Osteocyte (in vitro differentiated cells): ENCODE results near the gene ECI1. TPM values are rescaled to one million over a fixed set of nuclear protein-coding genes. Genes with fewer than 3 reads are reported as not detected.
A peak's percentile ranks its signal among the peaks of the same experiment; 100 is the strongest.

Source experiments
- DNase-seq: peaks from one replicate; pipeline ENCODE4 v3.0.0; 2021; ENCODE audit warnings: mixed read lengths; ENCODE audit not compliant: unreplicated experiment; ENCODE audit errors: extremely low spot score
- H3K27ac Mint-ChIP-seq: one replicate; pipeline ENCODE4 v1.8.0; 2021; ENCODE audit warnings: mild to moderate bottlenecking, mixed read lengths; ENCODE audit not compliant: unreplicated experiment
- H3K27me3 Mint-ChIP-seq: one replicate; pipeline ENCODE4 v1.8.0; 2021; ENCODE audit warnings: mixed read lengths; ENCODE audit not compliant: unreplicated experiment
- H3K36me3 Mint-ChIP-seq: one replicate; pipeline ENCODE4 v1.8.0; 2021; ENCODE audit warnings: mixed read lengths; ENCODE audit not compliant: unreplicated experiment
- H3K4me1 Mint-ChIP-seq: one replicate; pipeline ENCODE4 v1.8.0; 2021; ENCODE audit warnings: mixed read lengths; ENCODE audit not compliant: unreplicated experiment
- H3K4me3 Mint-ChIP-seq: one replicate; pipeline ENCODE4 v1.8.0; 2021; ENCODE audit warnings: mild to moderate bottlenecking, moderate library complexity, mixed read lengths; ENCODE audit not compliant: unreplicated experiment
- H3K9me3 Mint-ChIP-seq: one replicate; pipeline ENCODE4 v1.8.0; 2021; ENCODE audit warnings: mixed read lengths; ENCODE audit not compliant: unreplicated experiment
- total RNA-seq: library from RNA; stranded (reverse); gene quantifications from 2 replicates; pipeline ENCODE4 v1.2.1, GENCODE V29; 2021
- TF ChIP-seq, protein P1 (sequence below): fragments of 200-600 bp; sonication (generic); IDR thresholded peaks from 2 replicates; pipeline ENCODE4 v1.5.0; 2021; ENCODE audit warnings: antibody characterized with exemption, mild to moderate bottlenecking, moderate library complexity

Gene ECI1
- total RNA-seq, 1 donor from 2014 or later: 46.4 TPM

DNA sequence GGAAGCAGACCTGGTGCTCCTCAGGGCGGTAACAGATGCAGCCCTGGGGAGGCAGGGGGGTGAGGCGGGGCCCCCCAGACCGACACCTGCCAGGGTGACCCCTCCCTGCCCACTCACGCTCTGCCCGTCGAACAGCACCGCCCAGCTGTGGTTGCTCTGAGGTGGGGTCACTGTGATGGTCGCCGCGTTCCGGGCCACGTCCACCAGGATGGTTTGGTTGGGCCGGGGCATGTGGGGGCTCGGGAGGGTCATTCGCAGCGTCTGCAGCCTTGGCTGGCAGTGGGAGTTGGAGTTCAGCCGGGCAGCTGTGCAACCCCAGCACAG lies 41.4 kb downstream of the ECI1 start:
- TF ChIP-seq, protein P1, sequence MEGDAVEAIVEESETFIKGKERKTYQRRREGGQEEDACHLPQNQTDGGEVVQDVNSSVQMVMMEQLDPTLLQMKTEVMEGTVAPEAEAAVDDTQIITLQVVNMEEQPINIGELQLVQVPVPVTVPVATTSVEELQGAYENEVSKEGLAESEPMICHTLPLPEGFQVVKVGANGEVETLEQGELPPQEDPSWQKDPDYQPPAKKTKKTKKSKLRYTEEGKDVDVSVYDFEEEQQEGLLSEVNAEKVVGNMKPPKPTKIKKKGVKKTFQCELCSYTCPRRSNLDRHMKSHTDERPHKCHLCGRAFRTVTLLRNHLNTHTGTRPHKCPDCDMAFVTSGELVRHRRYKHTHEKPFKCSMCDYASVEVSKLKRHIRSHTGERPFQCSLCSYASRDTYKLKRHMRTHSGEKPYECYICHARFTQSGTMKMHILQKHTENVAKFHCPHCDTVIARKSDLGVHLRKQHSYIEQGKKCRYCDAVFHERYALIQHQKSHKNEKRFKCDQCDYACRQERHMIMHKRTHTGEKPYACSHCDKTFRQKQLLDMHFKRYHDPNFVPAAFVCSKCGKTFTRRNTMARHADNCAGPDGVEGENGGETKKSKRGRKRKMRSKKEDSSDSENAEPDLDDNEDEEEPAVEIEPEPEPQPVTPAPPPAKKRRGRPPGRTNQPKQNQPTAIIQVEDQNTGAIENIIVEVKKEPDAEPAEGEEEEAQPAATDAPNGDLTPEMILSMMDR: no peak
- Mint-ChIP-seq H3K27me3 (no peaks in the 10 kb centered on the region), H3K4me3 (no peak overlapping the region), H3K27ac (no peak overlapping the region), H3K4me1 (peaks cover 34% of the 10 kb centered on the region), H3K36me3 (peaks cover 9% of the 10 kb centered on the region), H3K9me3 (no peaks in the 10 kb centered on the region)
- no peak for DNase-seq

DNA sequence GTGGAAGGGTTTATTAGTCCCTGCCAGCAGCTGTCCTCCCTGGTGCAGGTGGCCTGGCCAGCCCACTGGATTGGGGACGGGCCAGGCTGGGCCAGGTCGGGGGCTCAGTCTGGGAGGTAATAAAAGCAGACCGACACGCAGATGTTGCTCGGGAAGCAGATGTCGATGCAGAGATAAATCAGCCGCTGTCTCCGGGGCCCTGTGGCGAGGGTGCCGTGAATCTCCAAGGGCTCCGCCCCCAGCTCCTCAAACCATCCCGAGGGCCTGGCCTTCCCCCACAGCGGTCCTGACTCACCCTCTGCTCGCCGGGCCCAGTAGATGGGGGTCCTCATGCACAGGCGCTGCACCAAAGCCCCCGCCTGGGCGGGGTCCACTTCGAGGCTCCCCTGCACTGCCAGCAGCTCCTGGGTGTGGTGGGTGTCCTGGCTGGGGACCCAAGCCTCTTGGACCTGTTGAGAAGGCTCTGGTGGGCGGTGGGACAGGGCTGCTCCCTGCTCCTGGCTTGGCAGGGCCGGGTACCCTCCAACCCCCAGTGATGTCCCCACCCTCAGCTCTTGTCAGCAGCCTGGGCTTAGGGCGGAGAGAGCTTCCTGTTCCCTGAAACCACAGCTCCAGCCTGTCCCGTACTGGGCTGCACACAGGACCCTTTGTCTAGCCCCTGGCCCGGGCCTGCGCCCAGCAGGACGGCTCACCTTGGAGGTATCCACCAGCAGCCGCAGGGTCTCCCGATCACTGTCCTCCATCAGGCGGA lies 42.0 kb downstream of the ECI1 start:
- H3K4me3 Mint-ChIP-seq: no peak overlapping the region
- TF ChIP-seq, protein P1: no peak
- no peaks in the 10 kb centered on the region for H3K9me3 Mint-ChIP-seq
- peaks cover 9% of the 10 kb centered on the region for H3K36me3 Mint-ChIP-seq
- peaks cover 38% of the 10 kb centered on the region for H3K4me1 Mint-ChIP-seq
- H3K27ac Mint-ChIP-seq: no peak overlapping the region
- peak; percentile 83 for DNase-seq
- H3K27me3 Mint-ChIP-seq: no peaks in the 10 kb centered on the region

DNA sequence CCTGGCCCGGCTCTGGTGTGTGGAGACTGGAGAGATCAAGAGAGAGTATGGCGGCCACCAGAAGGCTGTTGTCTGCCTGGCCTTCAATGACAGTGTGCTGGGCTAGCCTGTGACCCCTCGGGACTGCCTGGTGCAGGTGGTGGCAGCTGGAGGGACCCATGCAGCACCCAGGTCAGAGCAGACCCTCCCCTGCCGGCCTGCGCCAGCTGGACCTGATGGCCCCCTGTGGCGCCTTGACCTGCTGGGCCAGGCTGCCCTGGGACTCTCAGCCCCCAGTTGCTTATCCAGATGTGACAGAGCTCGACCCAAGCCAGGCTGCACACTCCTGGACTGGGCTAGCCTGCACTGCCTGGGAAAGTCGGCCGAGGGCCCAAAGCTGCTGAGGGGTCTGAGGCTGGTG lies 42.6 kb downstream of the ECI1 start:
- Mint-ChIP-seq H3K4me1 (peaks cover 39% of the 10 kb centered on the region), H3K4me3 (no peak overlapping the region), H3K36me3 (peaks cover 9% of the 10 kb centered on the region), H3K27ac (no peak overlapping the region), H3K9me3 (no peaks in the 10 kb centered on the region), H3K27me3 (no peaks in the 10 kb centered on the region)
- DNase-seq: peak; percentile 82
- TF ChIP-seq, protein P1: no peak

DNA sequence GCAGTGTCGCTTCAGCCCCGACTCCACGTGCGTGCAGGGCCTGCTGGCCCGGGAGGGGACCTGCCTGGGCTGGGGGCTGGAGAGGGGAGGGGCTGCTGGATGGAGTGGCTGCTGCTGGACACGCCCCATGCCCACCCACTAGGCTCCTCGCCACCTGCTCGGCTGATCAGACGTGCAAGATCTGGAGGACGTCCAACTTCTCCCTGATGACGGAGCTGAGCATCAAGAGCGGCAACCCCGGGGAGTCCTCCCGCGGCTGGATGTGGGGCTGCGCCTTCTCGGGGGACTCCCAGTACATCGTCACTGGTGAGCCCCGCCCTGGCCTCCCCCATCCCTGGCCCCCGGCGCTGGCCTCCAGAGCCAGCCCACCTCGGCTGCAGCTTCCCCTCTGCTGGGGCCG lies 43.1 kb downstream of the ECI1 start:
- H3K9me3 Mint-ChIP-seq: no peaks in the 10 kb centered on the region
- TF ChIP-seq, protein P1: no peak
- no peak overlapping the region for H3K4me3 Mint-ChIP-seq
- no peak overlapping the region for H3K27ac Mint-ChIP-seq
- peaks cover 36% of the 10 kb centered on the region for H3K4me1 Mint-ChIP-seq
- H3K36me3 Mint-ChIP-seq: peaks cover 9% of the 10 kb centered on the region
- DNase-seq: peak; percentile 83
- no peaks in the 10 kb centered on the region for H3K27me3 Mint-ChIP-seq

DNA sequence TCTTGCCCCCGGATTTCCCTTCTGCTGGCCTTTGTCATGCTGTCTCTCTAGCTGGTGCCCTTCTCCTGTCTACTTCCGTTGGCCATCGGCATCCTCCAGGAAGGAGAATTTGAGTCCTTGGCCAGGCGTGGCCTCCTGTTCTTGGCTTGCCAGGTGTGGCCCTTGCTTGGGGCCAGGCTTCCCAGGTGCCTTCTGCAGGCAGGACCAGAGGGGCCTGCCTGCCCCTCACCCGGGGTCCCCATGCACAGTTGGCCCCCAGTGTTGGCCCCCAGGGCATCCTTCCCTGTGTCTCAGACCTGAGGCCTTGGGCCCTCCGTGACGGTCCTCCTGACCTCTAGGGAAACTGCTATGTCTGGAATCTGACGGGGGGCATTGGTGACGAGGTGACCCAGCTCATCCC lies 43.5 kb downstream of the ECI1 start:
- Mint-ChIP-seq H3K9me3 (no peaks in the 10 kb centered on the region), H3K4me1 (peaks cover 32% of the 10 kb centered on the region), H3K36me3 (peaks cover 9% of the 10 kb centered on the region), H3K27ac (no peak overlapping the region), H3K27me3 (no peaks in the 10 kb centered on the region), H3K4me3 (peak overlapping the region; percentile 44)
- DNase-seq: peak; percentile 81
- TF ChIP-seq, protein P1: no peak
